Stimulated activated CD4-positive, alpha-beta T cell treated with anti-CD3 and anti-CD28 coated beads, Interleukin-1b, Interleukin-23, amount 100 ng/mL, for 48 hours (primary cell): ENCODE results near the gene KRTAP4-5.
"Not testable (repeated sequence)": the region's sequence is repeated elsewhere in the genome, so short reads cannot be mapped to it uniquely, and the experiment has no call there.

Experiments
- DNase-seq: peaks from one replicate; pipeline ENCODE4 v3.0.0-alpha.2; 2020

The KRTAP4-5 gene

DNA sequence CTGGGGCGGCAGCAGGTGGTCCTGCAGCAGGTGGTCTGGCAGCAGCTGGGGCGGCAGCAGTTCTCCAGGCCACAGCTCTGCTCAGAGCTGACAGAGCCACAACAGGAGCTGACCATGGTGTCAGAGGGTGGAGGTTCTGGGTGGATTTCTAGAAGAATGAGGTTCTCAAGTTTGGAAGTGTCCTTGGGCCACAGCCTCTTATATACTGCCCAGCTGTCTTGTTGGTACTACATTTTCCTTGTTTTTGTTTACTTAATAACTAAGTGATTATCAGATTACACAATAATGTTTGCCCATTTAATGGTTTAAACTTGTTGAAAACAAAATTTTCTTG is at the start of gene KRTAP4-5:
Gene KRTAP4-5 (minus strand): TSS at position 174 of the 334 bp plus-strand sequence. CDS start 58 bp downstream, at position 116.
- no peak for DNase-seq

DNA sequence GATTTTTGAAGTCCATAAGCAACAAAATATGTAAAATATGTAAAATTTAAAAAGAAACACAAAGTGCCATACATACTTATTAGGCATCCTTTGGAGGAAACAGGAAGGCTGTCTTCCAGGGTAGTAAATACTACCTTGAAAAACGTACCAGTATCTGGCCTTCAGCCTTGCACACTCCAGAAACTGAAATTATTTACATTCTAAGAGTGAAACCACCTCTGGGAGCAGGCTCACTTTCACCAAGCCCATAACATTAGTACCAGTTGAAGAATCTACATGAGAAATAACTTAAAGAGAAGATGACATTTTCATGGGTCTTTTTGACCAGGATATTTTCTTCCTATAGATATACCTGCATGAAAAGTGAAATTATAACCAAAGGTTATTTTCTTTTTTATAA is 46.4 kb upstream of the KRTAP4-5 start:
- no peak for DNase-seq

GRCh38 chr17:41190328-41190727 is 40.7 kb upstream of the KRTAP4-5 start:
- no peak for DNase-seq

- not testable (repeated sequence) for DNase-seq
Observed at GRCh38 chr17:41189837-41190318, 40.3 kb upstream of the KRTAP4-5 start, which contains the start of gene KRTAP9-1. TSS of gene KRTAP9-1 (plus strand) at chr17:41189887. CDS start at chr17:41189887, 0 bp downstream.

- no peak for DNase-seq
Observed at GRCh38 chr17:41186872-41187271, 37.2 kb upstream of the KRTAP4-5 start.

- no peak for DNase-seq
Observed at GRCh38 chr17:41185001-41185400, 35.4 kb upstream of the KRTAP4-5 start.

DNA sequence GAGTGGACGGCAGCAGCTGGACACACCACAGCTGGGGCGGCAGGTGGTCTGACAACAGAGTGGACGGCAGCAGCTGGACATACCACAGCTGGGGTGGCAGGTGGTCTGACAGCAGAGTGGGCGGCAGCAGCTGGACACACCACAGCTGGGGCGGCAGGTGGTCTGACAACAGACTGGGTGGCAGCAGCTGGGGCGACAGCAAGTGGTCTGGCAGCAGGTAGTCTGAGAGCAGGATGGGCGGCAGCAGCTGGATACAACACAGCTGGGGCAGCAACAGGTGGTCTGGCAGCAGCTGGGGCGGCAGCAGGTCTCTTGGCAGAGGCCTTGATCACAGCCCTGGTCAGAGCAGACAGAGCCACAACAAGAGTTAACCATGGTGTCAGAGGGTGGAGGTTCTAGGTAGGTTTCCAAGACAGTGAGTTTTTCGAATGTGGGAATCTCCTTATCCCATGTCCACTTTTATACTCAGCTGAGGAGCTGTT is 34.9 kb upstream of the KRTAP4-5 start, which contains the start of gene KRTAP4-1:
Gene KRTAP4-1 (minus strand): TSS at position 432 of the 482 bp plus-strand sequence. CDS start 57 bp downstream, at position 375.
- DNase-seq = no peak

- no peak for DNase-seq
Observed at GRCh38 chr17:41178843-41179616, 29.4 kb upstream of the KRTAP4-5 start.

DNA sequence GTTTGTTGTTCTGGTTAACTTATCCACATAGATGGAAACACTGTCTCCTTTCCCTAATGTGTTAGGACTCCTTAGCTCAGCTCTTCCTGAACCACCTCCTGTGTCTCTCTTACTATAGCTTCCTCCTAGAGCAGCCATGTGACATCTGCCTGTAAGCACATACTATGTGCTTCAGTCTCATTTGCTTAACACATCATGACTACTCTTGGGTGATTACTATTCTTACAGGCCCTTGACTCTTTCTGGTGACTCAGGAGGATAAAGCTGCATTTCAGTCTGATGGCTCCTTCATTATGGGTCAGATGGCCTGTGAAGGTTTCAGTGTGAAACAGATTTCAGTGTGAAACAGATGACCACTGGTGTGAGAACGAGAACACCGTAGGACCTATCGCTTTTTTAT is 28.7 kb upstream of the KRTAP4-5 start:
- DNase-seq = no peak

DNA sequence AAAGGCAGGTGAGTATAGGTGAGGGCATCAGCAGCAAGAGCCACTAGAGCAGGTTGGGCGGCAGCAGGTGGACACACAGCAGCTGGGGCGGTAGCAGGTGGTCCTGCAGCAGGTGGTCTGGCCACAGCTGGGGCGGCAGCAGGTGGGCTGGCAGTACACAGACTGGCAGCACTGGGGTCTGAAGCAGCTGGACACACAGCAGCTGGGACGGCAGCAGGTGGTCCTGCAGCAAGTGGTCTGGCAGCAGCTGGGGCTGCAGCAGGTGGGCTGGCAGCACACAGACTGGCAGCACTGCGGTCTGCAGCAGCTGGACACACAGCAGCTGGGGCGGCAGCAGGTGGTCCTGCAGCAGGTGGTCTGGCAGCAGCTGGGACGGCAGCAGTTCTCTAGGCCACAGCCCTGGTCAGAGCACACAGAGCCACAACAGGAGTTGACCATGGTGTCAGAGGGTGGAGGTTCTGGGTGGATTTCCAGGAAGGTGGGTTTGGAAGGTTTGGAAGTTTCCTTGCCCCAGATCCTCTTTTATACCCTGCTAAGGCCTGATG is 28.2 kb upstream of the KRTAP4-5 start, which contains the start of gene KRTAP4-2:
Gene KRTAP4-2 (minus strand): TSS at position 495 of the 545 bp plus-strand sequence. CDS start 57 bp downstream, at position 438.
- DNase-seq = no peak

DNA sequence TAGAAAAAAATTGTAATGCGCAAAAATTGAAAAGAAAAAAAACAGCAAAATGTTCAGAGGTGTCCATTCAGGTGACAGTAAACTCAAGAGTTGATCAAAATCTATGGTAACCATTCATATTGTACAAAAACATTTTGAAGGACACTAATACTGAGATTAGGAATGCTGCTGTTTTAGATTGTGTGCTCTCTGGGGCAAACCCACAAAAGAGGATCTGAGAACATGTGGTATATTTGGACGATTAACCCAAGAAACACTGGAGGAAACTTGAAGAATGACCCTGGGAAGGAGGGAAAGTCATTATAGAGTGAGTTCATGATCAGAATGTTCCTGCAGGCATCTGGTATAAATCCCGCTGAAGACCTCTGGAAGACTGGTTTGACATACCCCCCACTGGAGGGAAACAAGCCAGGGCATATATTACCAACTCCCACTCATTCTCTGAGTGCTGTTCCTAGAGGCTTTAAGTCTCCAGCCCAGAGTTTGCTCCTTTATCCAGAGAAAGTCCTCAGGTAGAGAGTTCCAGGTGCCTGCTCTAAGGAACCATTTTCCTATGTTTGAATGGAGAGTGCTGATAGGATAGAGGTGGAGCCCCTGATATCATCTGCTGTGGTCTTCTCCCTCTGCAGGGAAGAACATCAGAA is 27.2 kb upstream of the KRTAP4-5 start:
- DNase-seq = no peak

GRCh38 chr17:41171886-41172285 is 22.3 kb upstream of the KRTAP4-5 start:
- no peak for DNase-seq

DNA sequence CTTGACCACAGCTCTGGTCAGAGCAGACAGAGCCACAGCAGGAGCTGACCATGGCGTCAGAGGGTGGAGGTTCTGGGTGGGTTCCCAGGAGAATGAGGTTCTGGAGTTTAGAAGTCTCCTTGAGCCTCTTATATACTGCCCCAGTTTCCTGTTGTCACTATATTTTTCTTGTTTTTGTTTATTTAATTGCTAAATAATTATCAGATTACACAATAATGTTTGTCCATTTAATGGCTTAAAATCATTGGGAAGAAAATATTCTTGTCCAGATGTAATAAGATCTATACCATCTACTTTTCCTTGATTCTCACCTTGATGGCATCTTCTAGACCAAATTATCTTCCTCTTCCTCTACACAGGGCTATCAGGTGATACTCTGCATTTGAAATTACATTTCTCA is 18.5 kb upstream of the KRTAP4-5 start, which contains the start of gene KRTAP4-3:
Gene KRTAP4-3 (minus strand): TSS at position 101 of the 400 bp plus-strand sequence. CDS start 49 bp downstream, at position 52.
- no peak for DNase-seq

GRCh38 chr17:41167561-41167960 is 17.9 kb upstream of the KRTAP4-5 start:
- DNase-seq = no peak

GRCh38 chr17:41163828-41164227 is 14.2 kb upstream of the KRTAP4-5 start:
- no peak for DNase-seq

DNA sequence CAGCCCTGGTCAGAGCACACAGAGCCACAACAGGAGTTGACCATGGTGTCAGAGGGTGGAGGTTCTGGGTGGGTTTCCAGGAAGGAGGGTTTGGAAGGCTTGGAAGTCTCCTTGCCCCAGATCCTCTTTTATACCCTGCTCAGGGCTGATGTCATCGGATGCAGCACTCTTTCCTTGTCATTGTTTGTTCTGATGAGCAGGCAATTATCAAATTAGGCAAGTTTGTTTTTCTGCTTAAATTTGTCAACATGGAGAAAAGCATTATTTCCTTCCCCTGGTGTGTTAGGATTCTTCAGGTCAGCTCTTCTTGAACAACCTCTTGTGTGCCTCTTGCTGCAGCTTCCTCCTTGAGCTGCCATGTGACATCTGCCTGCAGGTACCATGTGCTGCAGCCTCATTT is 11.0 kb upstream of the KRTAP4-5 start, which contains the start of gene KRTAP4-4:
Gene KRTAP4-4 (minus strand): TSS at position 101 of the 400 bp plus-strand sequence. CDS start 57 bp downstream, at position 44.
- no peak for DNase-seq

- DNase-seq = not testable (repeated sequence)
Observed at GRCh38 chr17:41160190-41160589, 10.6 kb upstream of the KRTAP4-5 start.

GRCh38 chr17:41153856-41154255 is 4.2 kb upstream of the KRTAP4-5 start:
- no peak for DNase-seq

GRCh38 chr17:41151525-41151924 is 1.9 kb upstream of the KRTAP4-5 start:
- DNase-seq = no peak

- DNase-seq = no peak
Observed at GRCh38 chr17:41150026-41150425, 401 bp upstream of the KRTAP4-5 start.

GRCh38 chr17:41148971-41149651 is 514 bp downstream of the KRTAP4-5 start:
- DNase-seq = not testable (repeated sequence)

GRCh38 chr17:41147531-41148204 is 2.0 kb downstream of the KRTAP4-5 start:
- no peak for DNase-seq
